A673 (cell line): ENCODE measurements around the gene IGFALS.

ENCODE experiments used
- EZH2 ChIP-seq: fragments of 200-600 bp; sonication (generic); IDR thresholded peaks from 2 replicates; pipeline ENCODE4 v1.6.1; 2017; ENCODE audit warnings: borderline replicate concordance, low read depth, mild to moderate bottlenecking, mixed read lengths, antibody characterized with exemption, low read length; ENCODE audit not compliant: poor library complexity, severe bottlenecking
- TF ChIP-seq, protein P1 (sequence below): fragments of 300-800, 200-600 bp; sonication (generic); conservative IDR thresholded peaks from 2 replicates; pipeline ENCODE4 v1.5.1; 2017; ENCODE audit warnings: low read depth, mild to moderate bottlenecking, antibody characterized with exemption, low read length, moderate library complexity, mixed read lengths

DNA sequence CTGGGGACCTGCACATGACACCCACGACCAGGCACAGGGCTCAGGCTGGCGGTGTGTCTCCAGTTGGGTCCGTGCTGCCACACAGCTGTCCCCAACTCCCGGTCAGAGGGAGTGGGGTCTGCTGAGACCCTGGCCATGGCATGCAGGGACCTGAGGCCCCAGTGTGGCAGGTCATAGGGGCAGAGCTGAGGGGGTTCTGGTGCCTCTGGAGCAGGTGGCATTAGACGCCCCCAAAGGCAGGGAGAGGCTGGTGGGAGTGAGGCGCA, 6.5 kb downstream of the IGFALS start:
- TF ChIP-seq, protein P1, sequence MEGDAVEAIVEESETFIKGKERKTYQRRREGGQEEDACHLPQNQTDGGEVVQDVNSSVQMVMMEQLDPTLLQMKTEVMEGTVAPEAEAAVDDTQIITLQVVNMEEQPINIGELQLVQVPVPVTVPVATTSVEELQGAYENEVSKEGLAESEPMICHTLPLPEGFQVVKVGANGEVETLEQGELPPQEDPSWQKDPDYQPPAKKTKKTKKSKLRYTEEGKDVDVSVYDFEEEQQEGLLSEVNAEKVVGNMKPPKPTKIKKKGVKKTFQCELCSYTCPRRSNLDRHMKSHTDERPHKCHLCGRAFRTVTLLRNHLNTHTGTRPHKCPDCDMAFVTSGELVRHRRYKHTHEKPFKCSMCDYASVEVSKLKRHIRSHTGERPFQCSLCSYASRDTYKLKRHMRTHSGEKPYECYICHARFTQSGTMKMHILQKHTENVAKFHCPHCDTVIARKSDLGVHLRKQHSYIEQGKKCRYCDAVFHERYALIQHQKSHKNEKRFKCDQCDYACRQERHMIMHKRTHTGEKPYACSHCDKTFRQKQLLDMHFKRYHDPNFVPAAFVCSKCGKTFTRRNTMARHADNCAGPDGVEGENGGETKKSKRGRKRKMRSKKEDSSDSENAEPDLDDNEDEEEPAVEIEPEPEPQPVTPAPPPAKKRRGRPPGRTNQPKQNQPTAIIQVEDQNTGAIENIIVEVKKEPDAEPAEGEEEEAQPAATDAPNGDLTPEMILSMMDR, result no peak
- no peak for TF ChIP-seq EZH2
